Ectodermal cell (in vitro differentiated cells): Measurements from ENCODE around the gene DRC3.
"Not testable (repeated sequence)": the region's sequence is repeated elsewhere in the genome, so short reads cannot be mapped to it uniquely, and the experiment has no call there.

Experiments used
- H3K27ac ChIP-seq: 2 replicates; pipeline ENCODE4 v1.7.0; 2013; ENCODE audit warnings: mild to moderate bottlenecking, low read depth, low read length; ENCODE audit not compliant: insufficient read depth, poor library complexity, severe bottlenecking
- H3K27me3 ChIP-seq: 2 replicates; pipeline ENCODE4 v1.7.0; 2013; ENCODE audit warnings: mild to moderate bottlenecking, low read length; ENCODE audit not compliant: insufficient read depth, control insufficient read depth, poor library complexity, severe bottlenecking
- H3K36me3 ChIP-seq: one replicate; pipeline ENCODE4 v1.7.0; 2013; ENCODE audit warnings: low read length; ENCODE audit not compliant: control insufficient read depth, insufficient read depth
- H3K4me1 ChIP-seq: one replicate; pipeline ENCODE4 v1.7.0; 2013; ENCODE audit warnings: low read length; ENCODE audit not compliant: control insufficient read depth, insufficient read depth
- H3K4me3 ChIP-seq: 2 replicates; pipeline ENCODE4 v1.7.0; 2013; ENCODE audit warnings: low read depth, low read length, control low read depth; ENCODE audit not compliant: insufficient read depth
- H3K9me3 ChIP-seq: 2 replicates; pipeline ENCODE4 v1.7.0; 2013; ENCODE audit warnings: mild to moderate bottlenecking, low read length, moderate library complexity; ENCODE audit not compliant: control insufficient read depth
- WGBS, 2 experiments: methylation state at CpG; one replicate each; pipeline ENCODE4 v1.1.7; 2013; ENCODE audit warnings: missing lambda C conversion rate in 2 of 2; 5-methylcytosine and 5-hydroxymethylcytosine counted together

DRC3 gene

GRCh38 chr17:17951524-17951923 is 21.1 kb upstream of the DRC3 start:
- Histone ChIP-seq H3K4me3 (no peak overlapping the region), H3K27ac (no peak overlapping the region), H3K27me3 (no peaks in the 10 kb centered on the region), H3K36me3 (no peaks in the 10 kb centered on the region), H3K9me3 (no peaks in the 10 kb centered on the region), H3K4me1 (no peaks in the 10 kb centered on the region)
- WGBS, 2 experiments = 64 to 83% methylated on average over 4 to 5 of the region's 5 CpGs

GRCh38 chr17:17952691-17953090 is 20.0 kb upstream of the DRC3 start:
- H3K4me3 ChIP-seq = no peak overlapping the region
- H3K4me1 ChIP-seq = no peaks in the 10 kb centered on the region
- 89 to 91% methylated on average over 3 of the region's 3 CpGs for WGBS, 2 experiments
- H3K9me3 ChIP-seq = no peaks in the 10 kb centered on the region
- no peaks in the 10 kb centered on the region for H3K36me3 ChIP-seq
- H3K27me3 ChIP-seq = no peaks in the 10 kb centered on the region
- H3K27ac ChIP-seq = no peak overlapping the region

DNA sequence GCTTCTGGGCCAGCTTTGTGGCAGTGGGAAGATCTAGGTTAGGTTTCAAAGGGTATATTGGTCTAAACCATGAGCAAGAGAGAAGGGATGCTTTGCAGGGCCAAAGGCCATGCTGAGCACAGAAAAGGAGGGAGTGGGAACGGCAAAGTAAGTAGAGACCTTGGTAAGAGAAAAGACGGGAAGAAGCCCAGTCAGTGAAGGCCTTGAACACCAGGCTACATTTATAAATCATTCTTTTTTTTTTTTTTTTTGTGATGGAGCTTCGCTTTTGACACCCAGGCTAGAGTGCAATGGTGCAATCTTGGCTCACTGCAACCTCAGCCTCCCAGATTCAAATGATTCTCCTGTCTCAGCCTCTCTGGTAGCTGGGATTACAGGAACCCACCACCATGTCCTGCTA is 18.6 kb upstream of the DRC3 start:
- Histone ChIP-seq H3K27ac (no peak overlapping the region), H3K9me3 (no peaks in the 10 kb centered on the region), H3K36me3 (no peaks in the 10 kb centered on the region), H3K4me3 (no peak overlapping the region), H3K27me3 (no peaks in the 10 kb centered on the region), H3K4me1 (no peaks in the 10 kb centered on the region)
- WGBS, 2 experiments = 94 to 95% methylated on average over 2 to 3 of the region's 3 CpGs

GRCh38 chr17:17955790-17956341 is 16.8 kb upstream of the DRC3 start:
- not testable (repeated sequence) for H3K4me1 ChIP-seq, H3K27ac ChIP-seq, H3K9me3 ChIP-seq, H3K27me3 ChIP-seq, H3K4me3 ChIP-seq, H3K36me3 ChIP-seq
- WGBS, 2 experiments = 92 to 95% methylated on average over 12 of the region's 12 CpGs

GRCh38 chr17:17957584-17957916 is 15.1 kb upstream of the DRC3 start:
- Histone ChIP-seq H3K27ac (no peak overlapping the region), H3K4me3 (no peak overlapping the region), H3K27me3 (no peaks in the 10 kb centered on the region), H3K36me3 (no peaks in the 10 kb centered on the region), H3K9me3 (no peaks in the 10 kb centered on the region), H3K4me1 (peaks cover 5% of the 10 kb centered on the region)
- WGBS, 2 experiments = 91% methylated on average over 6 of the region's 7 CpGs

DNA sequence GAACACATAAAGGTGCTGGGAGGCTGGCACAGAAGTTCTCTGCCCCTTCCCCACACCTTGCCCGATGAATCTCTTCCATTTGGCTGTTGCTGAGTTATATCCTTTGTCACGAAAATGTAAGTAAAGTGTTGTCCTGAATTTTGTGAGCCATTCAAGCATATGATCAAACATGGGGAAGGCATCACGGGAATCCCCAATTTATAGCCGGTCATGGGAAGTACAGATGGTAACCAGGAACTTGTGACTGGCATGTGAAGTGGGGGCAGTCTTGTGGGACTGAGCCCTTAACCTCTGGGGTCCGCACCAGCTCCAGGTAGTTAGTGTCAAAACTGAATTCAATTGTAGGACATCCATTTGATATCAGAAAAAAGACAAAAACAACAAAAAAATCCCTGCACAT is 13.7 kb upstream of the DRC3 start:
- WGBS, 2 experiments = 93 to 95% methylated on average over 5 of the region's 5 CpGs
- Histone ChIP-seq H3K4me1 (peaks cover 5% of the 10 kb centered on the region), H3K27ac (no peak overlapping the region), H3K36me3 (no peaks in the 10 kb centered on the region), H3K27me3 (no peaks in the 10 kb centered on the region), H3K9me3 (no peaks in the 10 kb centered on the region), H3K4me3 (no peak overlapping the region)

- Histone ChIP-seq H3K4me1 (peaks cover 5% of the 10 kb centered on the region), H3K9me3 (no peaks in the 10 kb centered on the region), H3K4me3 (no peak overlapping the region), H3K27me3 (no peaks in the 10 kb centered on the region), H3K27ac (no peak overlapping the region), H3K36me3 (no peaks in the 10 kb centered on the region)
- 88 to 95% methylated on average over 7 of the region's 7 CpGs for WGBS, 2 experiments
Observed at GRCh38 chr17:17959520-17960361, 12.9 kb upstream of the DRC3 start.

- Histone ChIP-seq H3K27me3 (no peaks in the 10 kb centered on the region), H3K27ac (no peak overlapping the region), H3K4me3 (no peak overlapping the region), H3K9me3 (no peaks in the 10 kb centered on the region), H3K36me3 (no peaks in the 10 kb centered on the region), H3K4me1 (peaks cover 5% of the 10 kb centered on the region)
- 98 to 99% methylated on average over 5 of the region's 5 CpGs for WGBS, 2 experiments
Observed at GRCh38 chr17:17960500-17961030, 12.1 kb upstream of the DRC3 start.

GRCh38 chr17:17963066-17963465 is 9.6 kb upstream of the DRC3 start:
- Histone ChIP-seq H3K4me3 (no peak overlapping the region), H3K4me1 (peaks cover 5% of the 10 kb centered on the region), H3K9me3 (no peaks in the 10 kb centered on the region), H3K27me3 (no peaks in the 10 kb centered on the region), H3K27ac (no peak overlapping the region), H3K36me3 (no peaks in the 10 kb centered on the region)
- 89 to 90% methylated on average over 4 of the region's 4 CpGs for WGBS, 2 experiments

DNA sequence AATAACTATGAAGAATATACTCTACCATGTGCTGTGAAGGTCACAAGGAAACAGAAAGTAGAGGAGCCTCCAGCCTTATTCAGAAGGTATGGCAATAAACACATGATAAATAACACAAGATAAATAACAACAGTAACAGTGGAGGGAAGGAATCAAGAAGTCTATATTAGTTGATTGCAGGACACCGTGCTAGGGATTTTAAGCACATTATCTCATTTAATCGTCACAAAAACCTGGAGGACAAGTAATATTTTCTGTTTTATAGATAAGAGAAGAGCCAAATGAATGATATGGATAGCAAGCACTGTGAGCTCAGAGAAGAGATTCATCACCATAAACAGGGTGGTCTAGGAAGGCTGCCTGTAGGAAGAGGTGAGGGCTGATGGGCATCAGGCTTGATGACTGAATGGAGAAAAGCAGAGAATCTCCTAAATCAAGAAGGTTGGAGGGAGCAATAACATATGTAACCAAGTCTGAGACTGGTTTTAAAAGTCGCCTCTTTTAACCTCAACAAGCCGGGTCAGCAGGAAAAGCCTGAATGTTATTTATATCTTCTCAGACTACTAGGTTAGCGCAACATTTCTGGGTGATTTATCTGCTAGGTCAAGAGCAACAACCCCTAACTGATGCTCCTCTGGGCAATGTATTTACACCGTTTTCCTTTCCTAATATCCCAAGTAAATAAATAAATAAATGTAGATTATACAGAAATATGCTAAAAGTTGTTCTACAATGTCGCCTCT is 8.8 kb upstream of the DRC3 start:
- Histone ChIP-seq H3K36me3 (no peaks in the 10 kb centered on the region), H3K27ac (no peak overlapping the region), H3K4me1 (peaks cover 5% of the 10 kb centered on the region), H3K4me3 (no peak overlapping the region), H3K27me3 (no peaks in the 10 kb centered on the region), H3K9me3 (no peaks in the 10 kb centered on the region)
- WGBS, 2 experiments = 93% methylated on average over 4 to 6 of the region's 7 CpGs
